Gastrocnemius medialis (tissue), 4 donors: ENCODE measurements around the gene IWS1.

Experiments
- CTCF ChIP-seq, 5 experiments: fragments of 450-650 bp in 3 of 5; fragments of 200-600 bp in 2 of 5; sonication (generic) in 2 of 5; IDR thresholded peaks in 4 of 5; conservative IDR thresholded peaks in 1 of 5; 1 replicate in 4 of 5; 2 replicates in 1 of 5; pipeline ENCODE4 v1.5.1; 2016 to 2019; ENCODE audit warnings: antibody characterized with exemption in 5 of 5, mild to moderate bottlenecking in 3 of 5, moderate library complexity in 3 of 5
- POLR2A ChIP-seq, 2 donors: fragments of 450-650 bp; IDR thresholded peaks; one replicate each; pipeline ENCODE4 v1.6.1; 2017; ENCODE audit warnings: antibody characterized with exemption in 2 of 2, mild to moderate bottlenecking in 2 of 2, moderate library complexity in 2 of 2

GRCh38 chr2:127439343-127439742 is 86.9 kb downstream of the IWS1 start:
- TF ChIP-seq CTCF (IDR thresholded peaks at IDR 0.05 in 4 of 5, conservative IDR thresholded peaks at IDR 0.05 in 1 of 5) (no peak), POLR2A (IDR thresholded peaks at IDR 0.05) (no peak)
